Adrenal gland (tissue), 5 donors: Measurements from ENCODE around the gene PPM1L.

Experiments used
- CTCF ChIP-seq, 6 experiments: fragments of 450-650 bp in 4 of 6; fragments of 200-600 bp in 2 of 6; sonication (generic) in 1 of 6; IDR thresholded peaks; 1 replicate in 5 of 6; 2 replicates in 1 of 6; pipeline versions ENCODE4 v1.5.1 to v1.8.0; 2016 to 2021; ENCODE audit warnings: antibody characterized with exemption in 6 of 6, mild to moderate bottlenecking in 2 of 6, moderate library complexity in 1 of 6
- POLR2A ChIP-seq, 2 donors: fragments of 450-650 bp; IDR thresholded peaks; one replicate each; pipeline ENCODE4 v1.6.1; 2017; ENCODE audit warnings: antibody characterized with exemption in 2 of 2, mild to moderate bottlenecking in 2 of 2, moderate library complexity in 1 of 2
- donor health status: DM: no; HTN: no; CAD: no.

GRCh38 chr3:160765211-160765610 is 9.2 kb downstream of the PPM1L start:
- TF ChIP-seq POLR2A (IDR thresholded peaks at IDR 0.05): no peak
- TF ChIP-seq CTCF (IDR thresholded peaks at IDR 0.05): no peak
